GM18499 (cell line): ENCODE data around the gene RCAN2.
"Not testable (repeated sequence)": the region's sequence is repeated elsewhere in the genome, so short reads cannot be mapped to it uniquely, and the experiment has no call there.

Experiments used
- ATAC-seq: cut with Tn5 transposase; IDR thresholded peaks from one replicate; pipeline ENCODE4 v1.9.1; 2021; ENCODE audit warnings: moderate number of reproducible peaks; ENCODE audit not compliant: insufficient read depth, unreplicated experiment

RCAN2 gene

DNA sequence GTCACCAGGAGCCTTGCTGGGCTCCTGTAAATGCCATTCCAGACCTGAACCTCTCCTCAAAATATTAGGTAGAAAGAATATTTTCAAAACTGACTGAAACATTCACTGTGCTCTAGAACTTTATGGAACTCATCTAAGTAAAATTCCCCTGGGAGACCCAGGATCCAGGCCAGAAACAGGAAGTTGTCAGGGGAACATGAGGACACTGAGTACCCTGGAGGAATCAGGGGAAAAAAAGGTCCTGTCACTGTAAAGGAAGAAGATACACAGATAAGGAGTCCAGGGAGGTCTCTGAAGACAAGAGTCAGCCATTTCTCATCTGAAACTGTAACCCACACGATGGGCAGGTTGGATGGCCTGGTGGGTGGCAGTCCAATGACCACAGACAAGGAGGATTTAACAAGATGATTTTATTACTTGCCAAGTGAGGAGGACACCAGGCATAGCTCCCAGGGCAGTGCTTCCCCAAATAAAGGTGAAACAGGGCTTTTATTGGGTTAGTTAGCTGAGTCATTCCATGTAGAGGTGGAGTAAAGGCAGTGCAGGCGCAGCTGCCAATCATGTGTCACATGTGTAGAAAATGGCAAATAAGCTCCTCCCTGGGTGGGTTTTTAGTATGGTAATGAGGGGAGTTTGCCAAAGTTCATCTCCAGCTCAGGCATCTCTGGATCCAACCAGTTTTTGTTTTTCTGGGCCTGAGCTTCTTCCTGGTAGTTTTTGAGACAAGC lies 138.5 kb downstream of the RCAN2 start:
- no peak for ATAC-seq

- no peak for ATAC-seq
Observed at GRCh38 chr6:46350714-46351113, 140.5 kb downstream of the RCAN2 start.

DNA sequence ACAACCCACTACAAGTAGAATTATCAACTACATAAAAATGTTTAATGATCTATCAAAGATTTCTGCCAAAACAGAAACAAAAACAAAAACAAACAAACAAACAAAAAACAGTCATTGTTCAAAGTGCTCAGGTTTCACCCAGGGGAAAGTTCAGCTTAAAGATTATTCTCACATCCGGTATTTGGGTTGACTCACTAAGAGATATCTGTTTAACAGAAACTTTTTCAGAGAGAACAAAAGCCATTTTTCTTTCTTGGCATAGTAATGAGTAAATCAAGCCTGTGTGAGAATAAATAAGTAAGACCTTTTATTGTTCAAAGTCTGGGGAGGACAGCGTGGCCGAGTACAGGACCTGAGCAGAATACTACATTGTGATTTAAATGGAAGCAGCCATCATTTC lies 143.6 kb downstream of the RCAN2 start:
- no peak for ATAC-seq

DNA sequence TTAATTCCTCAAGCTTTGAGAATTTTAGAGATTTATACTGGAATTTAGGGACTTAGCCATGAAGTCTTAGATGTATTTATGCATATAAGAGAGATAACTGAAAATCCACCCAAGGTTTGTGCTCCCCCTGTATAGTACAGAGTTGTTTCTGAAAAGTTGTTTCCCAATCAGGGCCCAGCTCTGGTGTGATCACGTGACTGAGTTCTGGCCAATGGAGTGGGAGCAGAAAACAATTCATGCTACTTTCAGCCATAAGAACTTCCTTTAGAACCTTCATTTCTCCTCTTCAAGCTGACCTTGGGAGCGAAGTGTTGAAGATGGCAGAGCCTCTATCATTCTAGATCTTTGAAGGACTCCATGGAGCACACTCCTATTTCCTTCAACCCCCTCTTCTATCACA lies 151.0 kb downstream of the RCAN2 start:
- no peak for ATAC-seq

GRCh38 chr6:46338131-46338530 lies 153.1 kb downstream of the RCAN2 start:
- peak; percentile 84 for ATAC-seq

- ATAC-seq, result no peak
Observed at GRCh38 chr6:46334442-46334841, 156.8 kb downstream of the RCAN2 start.

DNA sequence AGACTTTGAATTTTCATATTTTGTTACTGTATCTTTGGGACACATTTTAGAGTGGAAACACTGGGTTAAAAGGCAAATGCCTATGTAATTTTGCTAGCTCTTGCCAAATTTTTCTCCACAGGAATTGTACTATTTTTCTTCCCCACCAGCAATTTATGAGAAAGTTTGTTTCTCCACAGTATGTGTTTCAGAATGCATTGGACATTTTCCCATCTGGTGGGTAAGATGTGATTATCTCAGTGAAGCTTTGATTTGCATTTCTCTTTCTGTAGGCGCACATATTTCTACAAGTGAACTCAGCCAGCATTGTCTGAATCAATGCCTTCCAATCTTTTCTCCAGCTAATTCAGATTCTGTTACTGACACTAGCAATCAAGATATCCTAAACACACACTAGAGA lies 157.8 kb downstream of the RCAN2 start:
- no peak for ATAC-seq

GRCh38 chr6:46332448-46332847 lies 158.8 kb downstream of the RCAN2 start:
- not testable (repeated sequence) for ATAC-seq

GRCh38 chr6:46331461-46331860 lies 159.8 kb downstream of the RCAN2 start:
- ATAC-seq, result no peak

DNA sequence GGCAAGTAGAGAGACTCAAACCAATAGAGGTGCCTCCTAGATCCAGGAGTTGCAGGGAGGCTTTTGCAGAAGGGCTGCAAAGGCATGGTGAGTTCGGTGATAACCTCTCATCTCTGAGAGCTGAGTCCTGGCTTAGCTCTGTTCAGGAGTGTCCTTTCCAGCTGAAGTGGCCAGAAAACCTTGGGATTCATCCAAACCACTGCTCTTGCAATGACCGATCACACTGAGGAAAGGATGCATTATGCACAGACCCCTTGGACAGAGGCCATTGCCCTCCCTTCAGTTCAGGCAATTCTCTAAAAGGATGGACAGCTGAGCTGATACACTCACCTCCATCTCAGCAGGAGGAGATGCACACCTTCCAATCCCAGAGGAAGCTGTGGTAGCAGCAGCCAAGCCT lies 161.7 kb downstream of the RCAN2 start:
- ATAC-seq, result no peak

- no peak for ATAC-seq
Observed at GRCh38 chr6:46327779-46328178, 163.5 kb downstream of the RCAN2 start.

- ATAC-seq, result no peak
Observed at GRCh38 chr6:46325561-46326530, 165.4 kb downstream of the RCAN2 start.

- no peak for ATAC-seq
Observed at GRCh38 chr6:46324706-46325105, 166.5 kb downstream of the RCAN2 start.

GRCh38 chr6:46323966-46324622 lies 167.2 kb downstream of the RCAN2 start:
- ATAC-seq, result no peak

- no peak for ATAC-seq
Observed at GRCh38 chr6:46323312-46323965, 167.8 kb downstream of the RCAN2 start.

- ATAC-seq, result no peak
Observed at GRCh38 chr6:46320505-46320904, 170.7 kb downstream of the RCAN2 start.

- ATAC-seq, result no peak
Observed at GRCh38 chr6:46315589-46315988, 175.7 kb downstream of the RCAN2 start.

- ATAC-seq, result no peak
Observed at GRCh38 chr6:46312654-46313053, 178.6 kb downstream of the RCAN2 start.

- ATAC-seq, result no peak
Observed at GRCh38 chr6:46310196-46310595, 181.1 kb downstream of the RCAN2 start.

- ATAC-seq, result no peak
Observed at GRCh38 chr6:46306431-46306830, 184.8 kb downstream of the RCAN2 start.
